Adrenal gland (tissue), 12 donors: ENCODE measurements around the gene MMADHC. TPM values are rescaled to one million over a fixed set of nuclear protein-coding genes. Genes with fewer than 3 reads are reported as not detected.
A peak's percentile ranks its signal among the peaks of the same experiment; 100 is the strongest.

ENCODE experiments used
- DNase-seq, 7 donors: peaks; one replicate each; pipeline ENCODE4 v3.0.0-alpha.2; 2019 to 2020
- H3K27ac ChIP-seq, 5 donors: fragments of 200-600 bp; sonication (generic) in 4 of 5; 1 replicate in 3 of 5; 2 replicates in 2 of 5; pipeline versions ENCODE4 v1.5.1 to v1.8.0; 2016 to 2020; ENCODE audit warnings: mild to moderate bottlenecking in 1 of 5
- H3K27me3 ChIP-seq: fragments of 200-600 bp; 2 replicates; pipeline ENCODE4 v1.8.0; 2021
- H3K36me3 ChIP-seq, 2 donors: fragments of 200-600 bp; replicated peaks in 1 of 2; 1 replicate in 1 of 2; 2 replicates in 1 of 2; pipeline versions ENCODE4 v1.5.1 to v1.8.0; 2018 to 2022
- H3K4me1 ChIP-seq, 2 donors: fragments of 200-600 bp; replicated peaks in 1 of 2; 1 replicate in 1 of 2; 2 replicates in 1 of 2; pipeline versions ENCODE4 v1.5.1 to v1.8.0; 2018 to 2021
- H3K4me3 ChIP-seq, 4 donors: fragments of 200-600 bp; sonication (generic) in 3 of 4; one replicate each; pipeline ENCODE4 v1.5.1; 2016 to 2018
- H3K9me3 ChIP-seq, 3 donors: fragments of 200-600 bp; sonication (generic) in 1 of 3; replicated peaks in 1 of 3; 1 replicate in 2 of 3; 2 replicates in 1 of 3; pipeline versions ENCODE4 v1.5.1 to v1.8.0; 2016 to 2021
- POLR2A ChIP-seq, 2 donors: fragments of 450-650 bp; IDR thresholded peaks; one replicate each; pipeline ENCODE4 v1.6.1; 2017; ENCODE audit warnings: antibody characterized with exemption in 2 of 2, mild to moderate bottlenecking in 2 of 2, moderate library complexity in 1 of 2
- whole genome bisulfite sequencing, 4 donors: extraction: QIAGEN DNeasy Blood & Tissue Kit in 2 of 4; methylation state at CpG; one replicate each; pipeline versions ENCODE4 v1.1.5 to v1.1.7; 2013 to 2017; 5-methylcytosine and 5-hydroxymethylcytosine counted together
- intact Hi-C, 2 donors: fragments of 100-400 bp; cut with DNase I; formaldehyde crosslinking; loops; one replicate each; pipeline versions ENCODE4 v1.14.1 to v1.15.0; 2022 to 2023
- polyA plus RNA-seq, 3 donors: library from polyadenylated mRNA; stranded (reverse); fragments of 200-250 nt in 2 of 3; fragments of 350-450 nt in 1 of 3; fragmentation: Illumina TruSeq in 1 of 3; extraction: RNeasy Lipid Tissue Mini Kit (QIAGEN cat#74804) in 1 of 3; gene quantifications; one replicate each; pipeline ENCODE4 v1.2.3, GENCODE V29; 2013 to 2014
- total RNA-seq, 9 donors: library from RNA; depleted of rRNA in 4 of 9; stranded (reverse); fragments of >200 nt in 4 of 9; fragments of 120-200 nt in 1 of 9; fragmentation: NEBNext Ultra II Directional in 1 of 9; extraction: Animal tissue kit (Norgen Biotek cat#: 25700) in 1 of 9; gene quantifications; one replicate each; pipeline versions ENCODE4 v1.1.0 to v1.2.4, GENCODE V29; 2013 to 2023
- TF ChIP-seq, protein P1 (sequence below), 6 experiments: fragments of 450-650 bp in 4 of 6; fragments of 200-600 bp in 2 of 6; sonication (generic) in 1 of 6; IDR thresholded peaks; 1 replicate in 5 of 6; 2 replicates in 1 of 6; pipeline versions ENCODE4 v1.5.1 to v1.8.0; 2016 to 2021; ENCODE audit warnings: antibody characterized with exemption in 6 of 6, mild to moderate bottlenecking in 2 of 6, moderate library complexity in 1 of 6
- donor health status: healthy with polysubstance abuse.
- donor health status: Bipolar disorder and iron deficiency.
- donor health status: DM: yes; HTN: yes; CAD: no.
- donor health status: DM: no; HTN: no; CAD: no.
- donor health status: DM: no; HTN: no; CAD: no.
- donor health status: DM: yes; HTN: yes; CAD: no.

MMADHC gene
- total and polyA plus RNA-seq, 12 donors = 28.0 to 179 (median 91.0) TPM

- 73 to 97% (median 82%) methylated on average over 1 of the region's 1 CpG for WGBS, 4 donors
- H3K27me3 ChIP-seq = no peaks in the 10 kb centered on the region
- no peaks in the 10 kb centered on the region for H3K36me3 ChIP-seq
- TF ChIP-seq, protein P1, sequence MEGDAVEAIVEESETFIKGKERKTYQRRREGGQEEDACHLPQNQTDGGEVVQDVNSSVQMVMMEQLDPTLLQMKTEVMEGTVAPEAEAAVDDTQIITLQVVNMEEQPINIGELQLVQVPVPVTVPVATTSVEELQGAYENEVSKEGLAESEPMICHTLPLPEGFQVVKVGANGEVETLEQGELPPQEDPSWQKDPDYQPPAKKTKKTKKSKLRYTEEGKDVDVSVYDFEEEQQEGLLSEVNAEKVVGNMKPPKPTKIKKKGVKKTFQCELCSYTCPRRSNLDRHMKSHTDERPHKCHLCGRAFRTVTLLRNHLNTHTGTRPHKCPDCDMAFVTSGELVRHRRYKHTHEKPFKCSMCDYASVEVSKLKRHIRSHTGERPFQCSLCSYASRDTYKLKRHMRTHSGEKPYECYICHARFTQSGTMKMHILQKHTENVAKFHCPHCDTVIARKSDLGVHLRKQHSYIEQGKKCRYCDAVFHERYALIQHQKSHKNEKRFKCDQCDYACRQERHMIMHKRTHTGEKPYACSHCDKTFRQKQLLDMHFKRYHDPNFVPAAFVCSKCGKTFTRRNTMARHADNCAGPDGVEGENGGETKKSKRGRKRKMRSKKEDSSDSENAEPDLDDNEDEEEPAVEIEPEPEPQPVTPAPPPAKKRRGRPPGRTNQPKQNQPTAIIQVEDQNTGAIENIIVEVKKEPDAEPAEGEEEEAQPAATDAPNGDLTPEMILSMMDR (IDR thresholded peaks at IDR 0.05) = no peak
- TF ChIP-seq POLR2A (IDR thresholded peaks at IDR 0.05) = no peak
- no peaks in the 10 kb centered on the region for H3K9me3 ChIP-seq
- no peak overlapping the region for H3K27ac ChIP-seq
- H3K4me1 ChIP-seq = peaks cover 0 to 5% of the 10 kb centered on the region in 2 donors
- H3K4me3 ChIP-seq = no peak overlapping the region
- DNase-seq = no peak
- intact Hi-C loops = loop anchor here (5.0 to 10.0 kb wide), 3 partner anchors 892 to 1642 kb away; partner anchors contain the start of gene RND3 (in 1 of the 2)
These were observed 7.7 kb upstream of the MMADHC start for GRCh38 chr2:149595056-149595963.

DNA sequence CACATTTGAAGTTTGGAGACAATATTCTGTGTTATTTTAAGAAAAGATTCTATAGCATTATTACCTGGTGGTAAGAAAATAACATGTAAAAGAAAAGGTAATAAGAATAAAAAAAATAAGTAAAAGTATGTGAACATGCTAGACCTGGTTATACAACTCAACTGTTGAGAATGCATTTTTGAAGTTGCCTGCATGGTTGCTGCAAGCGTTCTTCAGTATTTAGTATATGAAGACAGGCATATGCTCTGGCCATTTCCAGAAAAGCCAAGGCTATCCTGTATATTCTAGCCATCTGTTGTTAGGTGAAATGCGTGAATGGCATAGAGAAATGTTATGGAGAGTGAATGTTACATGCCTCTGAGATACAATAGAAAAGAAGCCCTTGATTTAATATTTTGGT lies 6.8 kb upstream of the MMADHC start:
- H3K9me3 ChIP-seq = no peaks in the 10 kb centered on the region
- TF ChIP-seq, protein P1 (IDR thresholded peaks at IDR 0.05) = no peak
- no peak for TF ChIP-seq POLR2A (IDR thresholded peaks at IDR 0.05)
- intact Hi-C loops = loop anchor here in 1 of 2 donors (10.0 kb wide), 1 partner anchor 1640 kb away; no protein-coding TSS in a partner anchor
- H3K27ac ChIP-seq = no peak overlapping the region
- H3K36me3 ChIP-seq = no peaks in the 10 kb centered on the region
- peaks cover 0 to 5% of the 10 kb centered on the region in 2 donors for H3K4me1 ChIP-seq
- 88 to 94% (median 92%) methylated on average over 2 of the region's 2 CpGs for WGBS, 4 donors
- no peak overlapping the region for H3K4me3 ChIP-seq
- no peaks in the 10 kb centered on the region for H3K27me3 ChIP-seq
- no peak for DNase-seq

DNA sequence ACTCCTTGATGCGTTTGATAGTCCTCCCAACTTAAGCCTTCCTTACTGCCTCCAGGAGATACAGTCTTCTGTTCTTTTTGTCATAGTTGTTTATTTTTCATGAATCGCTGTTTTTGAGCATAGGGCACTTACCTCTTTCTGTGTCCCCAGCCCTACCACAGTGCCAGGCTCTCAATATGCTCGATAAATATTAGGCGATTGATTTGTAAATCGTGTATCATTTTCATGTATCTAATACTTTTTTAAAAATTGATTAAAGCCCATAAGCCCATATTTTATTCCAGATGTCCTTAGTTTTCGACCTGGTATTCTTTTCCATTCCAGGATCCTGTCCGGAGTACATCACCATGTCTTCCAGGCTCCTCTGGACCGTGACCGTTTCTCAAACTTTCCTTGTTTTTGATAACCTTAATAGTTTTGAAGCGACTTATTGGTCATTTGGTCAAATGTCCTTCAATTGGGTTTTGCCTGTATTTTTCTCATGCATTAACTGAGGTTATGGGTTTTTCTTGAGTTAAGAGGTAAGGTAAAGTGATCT lies 444 bp upstream of the MMADHC start:
- TF ChIP-seq, protein P1 (IDR thresholded peaks at IDR 0.05) = no peak
- TF ChIP-seq POLR2A (IDR thresholded peaks at IDR 0.05) = no peak
- intact Hi-C loops = no loop called here
- Histone ChIP-seq H3K9me3 (no peaks in the 10 kb centered on the region), H3K27me3 (no peaks in the 10 kb centered on the region), H3K27ac (peak overlapping the region in 4 of 5 donors; percentile 96 to 99 (median 98)), H3K4me1 (peaks cover 26 to 36% of the 10 kb centered on the region in 2 donors), H3K4me3 (peak overlapping the region; percentile 68 to 97 (median 86)), H3K36me3 (peaks cover 0 to 3% of the 10 kb centered on the region in 2 donors)
- DNase-seq = no peak
- WGBS, 4 donors = 38 to 53% (median 44%) methylated on average over 10 of the region's 10 CpGs

- Histone ChIP-seq H3K27me3 (no peaks in the 10 kb centered on the region), H3K4me3 (peak overlapping the region; percentile 68 to 97 (median 86)), H3K36me3 (peaks cover 0 to 7% of the 10 kb centered on the region in 2 donors), H3K27ac (peak overlapping the region; percentile 82 to 99 (median 97)), H3K9me3 (no peaks in the 10 kb centered on the region), H3K4me1 (peaks cover 26 to 42% of the 10 kb centered on the region in 2 donors)
- intact Hi-C loops = no loop called here
- 0 to 1% (median 1%) methylated on average over 7 of the region's 7 CpGs for WGBS, 4 donors
- TF ChIP-seq, protein P1 (IDR thresholded peaks at IDR 0.05) = no peak
- DNase-seq = no peak
These were observed 716 bp downstream of the MMADHC start for GRCh38 chr2:149586898-149587219.
